ENCODE results near the gene RPL15.

DNA sequence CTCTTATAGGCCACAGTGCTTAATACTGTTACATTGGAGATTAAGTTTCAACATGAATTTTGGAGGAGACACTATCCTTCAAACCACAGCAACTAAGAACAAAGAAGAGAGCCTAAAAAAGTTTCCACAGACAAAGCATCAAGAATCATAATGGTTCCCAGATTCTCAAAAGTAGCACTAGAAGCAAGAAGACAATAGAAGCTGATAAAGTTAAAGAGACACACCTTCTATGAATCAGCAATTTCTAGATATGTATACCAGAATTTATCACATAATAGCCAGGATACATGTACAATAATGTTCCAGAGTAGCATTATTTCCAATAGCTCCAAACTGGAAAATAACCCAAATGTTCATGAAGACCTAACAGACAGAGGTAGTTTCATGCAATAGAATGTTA is 12.4 kb upstream of the RPL15 start:
- TF ChIP-seq, protein P1, sequence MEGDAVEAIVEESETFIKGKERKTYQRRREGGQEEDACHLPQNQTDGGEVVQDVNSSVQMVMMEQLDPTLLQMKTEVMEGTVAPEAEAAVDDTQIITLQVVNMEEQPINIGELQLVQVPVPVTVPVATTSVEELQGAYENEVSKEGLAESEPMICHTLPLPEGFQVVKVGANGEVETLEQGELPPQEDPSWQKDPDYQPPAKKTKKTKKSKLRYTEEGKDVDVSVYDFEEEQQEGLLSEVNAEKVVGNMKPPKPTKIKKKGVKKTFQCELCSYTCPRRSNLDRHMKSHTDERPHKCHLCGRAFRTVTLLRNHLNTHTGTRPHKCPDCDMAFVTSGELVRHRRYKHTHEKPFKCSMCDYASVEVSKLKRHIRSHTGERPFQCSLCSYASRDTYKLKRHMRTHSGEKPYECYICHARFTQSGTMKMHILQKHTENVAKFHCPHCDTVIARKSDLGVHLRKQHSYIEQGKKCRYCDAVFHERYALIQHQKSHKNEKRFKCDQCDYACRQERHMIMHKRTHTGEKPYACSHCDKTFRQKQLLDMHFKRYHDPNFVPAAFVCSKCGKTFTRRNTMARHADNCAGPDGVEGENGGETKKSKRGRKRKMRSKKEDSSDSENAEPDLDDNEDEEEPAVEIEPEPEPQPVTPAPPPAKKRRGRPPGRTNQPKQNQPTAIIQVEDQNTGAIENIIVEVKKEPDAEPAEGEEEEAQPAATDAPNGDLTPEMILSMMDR (IDR thresholded peaks at IDR 0.05): no peak
- TF ChIP-seq EZH2 (IDR thresholded peaks at IDR 0.05; ENCODE audit: borderline replicate concordance, insufficient read depth, low read depth, low read length, poor library complexity, severe bottlenecking): no peak
